Prostate gland (tissue), 2 donors: Measurements from ENCODE around the gene PACS1. TPM values are rescaled to one million over a fixed set of nuclear protein-coding genes. Genes with fewer than 3 reads are reported as not detected.

ENCODE experiments used
- DNase-seq: peaks from one replicate; pipeline ENCODE4 v3.0.0-alpha.2; 2019; ENCODE audit warnings: low spot score
- H3K27ac ChIP-seq, 2 donors: fragments of 200-600 bp; sonication (generic); 2 replicates each; pipeline ENCODE4 v1.5.1; 2017 to 2019
- H3K27me3 ChIP-seq: fragments of 200-600 bp; sonication (generic); replicated peaks from 2 replicates; pipeline ENCODE4 v1.5.1; 2019; ENCODE audit not compliant: insufficient read depth
- H3K36me3 ChIP-seq, 2 donors: fragments of 200-600 bp; sonication (generic); 1 replicate in 1 of 2; 2 replicates in 1 of 2; pipeline versions ENCODE4 v1.5.1 to v1.8.1; 2017 to 2019
- H3K4me1 ChIP-seq: fragments of 200-600 bp; sonication (generic); replicated peaks from 2 replicates; pipeline ENCODE4 v1.5.1; 2019
- H3K4me3 ChIP-seq, 2 donors: fragments of 200-600 bp; sonication (generic); 2 replicates each; pipeline ENCODE4 v1.5.1; 2017 to 2019
- H3K9me3 ChIP-seq: fragments of 200-600 bp; sonication (generic); 2 replicates; pipeline ENCODE4 v1.5.1; 2017
- CTCF ChIP-seq, 4 experiments: fragments of 200-600 bp in 2 of 4; fragments of 450-650 bp in 2 of 4; sonication (generic) in 2 of 4; IDR thresholded peaks; 1 replicate in 3 of 4; 2 replicates in 1 of 4; pipeline ENCODE4 v1.5.1; 2016 to 2019; ENCODE audit warnings: antibody characterized with exemption in 4 of 4, mild to moderate bottlenecking in 2 of 4, moderate library complexity in 2 of 4
- POLR2A ChIP-seq: fragments of 450-650 bp; IDR thresholded peaks from one replicate; pipeline ENCODE4 v1.6.1; 2016; ENCODE audit warnings: antibody characterized with exemption, mild to moderate bottlenecking
- POLR2AphosphoS5 ChIP-seq: sonication (generic); formaldehyde crosslinking; IDR thresholded peaks from one replicate; pipeline ENCODE4 v1.6.1; 2017; ENCODE audit warnings: antibody characterized with exemption
- WGBS: methylation state at CpG from one replicate; pipeline ENCODE4 v1.1.5; 2018; 5-methylcytosine and 5-hydroxymethylcytosine counted together
- intact Hi-C: fragments of 100-400 bp; cut with DNase I; formaldehyde crosslinking; loops from one replicate; pipeline ENCODE4 v1.14.2; 2022
- total RNA-seq, 2 donors: library from RNA; depleted of rRNA; stranded (reverse); fragments of >200 nt; gene quantifications; one replicate each; pipeline ENCODE4 v1.1.0, GENCODE V29; 2016

Gene PACS1
- total RNA-seq, 2 donors from 2014 or later, result 51.9 to 107 TPM

GRCh38 chr11:66238786-66239413 is 168.8 kb downstream of the PACS1 start:
- Histone ChIP-seq H3K36me3 (peaks cover 0 to 15% of the 10 kb centered on the region in 2 donors), H3K4me1 (no peaks in the 10 kb centered on the region), H3K9me3 (no peaks in the 10 kb centered on the region), H3K27ac (no peak overlapping the region), H3K27me3 (no peaks in the 10 kb centered on the region), H3K4me3 (no peak overlapping the region)
- TF ChIP-seq POLR2A (no peak), POLR2AphosphoS5 (no peak), CTCF (IDR thresholded peaks at IDR 0.05) (no peak)
- 94% methylated on average over 12 of the region's 17 CpGs for WGBS
- no peak for DNase-seq
- intact Hi-C loops, result no loop called here

- H3K27me3 ChIP-seq, result no peaks in the 10 kb centered on the region
- intact Hi-C loops, result no loop called here
- TF ChIP-seq POLR2A, result no peak
- TF ChIP-seq CTCF (IDR thresholded peaks at IDR 0.05), result no peak
- no peak for TF ChIP-seq POLR2AphosphoS5
Measured at GRCh38 chr11:66239511-66239910, 169.4 kb downstream of the PACS1 start.

GRCh38 chr11:66239998-66240780 is 170.1 kb downstream of the PACS1 start:
- Histone ChIP-seq H3K4me1 (no peaks in the 10 kb centered on the region), H3K4me3 (no peak overlapping the region), H3K9me3 (no peaks in the 10 kb centered on the region), H3K27ac (no peak overlapping the region), H3K27me3 (no peaks in the 10 kb centered on the region), H3K36me3 (peaks cover 0 to 10% of the 10 kb centered on the region in 2 donors)
- WGBS, result 88% methylated on average over 25 of the region's 25 CpGs
- no peak for TF ChIP-seq POLR2A
- TF ChIP-seq POLR2AphosphoS5, result no peak
- no peak for TF ChIP-seq CTCF (IDR thresholded peaks at IDR 0.05)
- DNase-seq, result no peak
- intact Hi-C loops, result no loop called here

More at GRCh38 chr11:66239511-66239910, 169.4 kb downstream of the PACS1 start:
- Histone ChIP-seq H3K4me3 (no peak overlapping the region), H3K4me1 (no peaks in the 10 kb centered on the region), H3K9me3 (no peaks in the 10 kb centered on the region), H3K36me3 (peaks cover 0 to 13% of the 10 kb centered on the region in 2 donors), H3K27ac (no peak overlapping the region)
- no peak for DNase-seq
- 72% methylated on average over 3 of the region's 3 CpGs for WGBS

- no peak for DNase-seq
- H3K4me3 ChIP-seq, result no peak overlapping the region
- 76% methylated on average over 9 of the region's 9 CpGs for WGBS
- H3K36me3 ChIP-seq, result peaks cover 0 to 7% of the 10 kb centered on the region in 2 donors
- no peak for TF ChIP-seq CTCF (IDR thresholded peaks at IDR 0.05)
- no peak for TF ChIP-seq POLR2A
- no peak for TF ChIP-seq POLR2AphosphoS5
- H3K9me3 ChIP-seq, result no peaks in the 10 kb centered on the region
- no peak overlapping the region for H3K27ac ChIP-seq
- H3K4me1 ChIP-seq, result no peaks in the 10 kb centered on the region
- no peaks in the 10 kb centered on the region for H3K27me3 ChIP-seq
- intact Hi-C loops, result no loop called here
Measured at GRCh38 chr11:66240781-66241136, 170.7 kb downstream of the PACS1 start.
